NB4 (cell line): ENCODE results near the gene ILF2.
"Not testable (repeated sequence)": the region's sequence is repeated elsewhere in the genome, so short reads cannot be mapped to it uniquely, and the experiment has no call there.

ENCODE experiments used
- DNase-seq: peaks from one replicate; pipeline ENCODE4 v3.0.0; 2010; ENCODE audit warnings: low read depth
- H3K4me3 ChIP-seq: one replicate; pipeline ENCODE4 v1.5.1; 2011; ENCODE audit warnings: mild to moderate bottlenecking, low read depth, low read length, moderate library complexity
- MYC ChIP-seq: IDR thresholded peaks from 2 replicates; pipeline ENCODE4 v1.6.1; 2011; ENCODE audit warnings: low read depth, low read length
- POLR2A ChIP-seq: IDR thresholded peaks from 2 replicates; pipeline ENCODE4 v1.6.1; 2011; ENCODE audit warnings: mild to moderate bottlenecking; ENCODE audit not compliant: insufficient read length; ENCODE audit errors: extremely low read depth
- TF ChIP-seq, protein P1 (sequence below): IDR thresholded peaks from one replicate; pipeline ENCODE4 v1.5.1; 2012; ENCODE audit warnings: low read depth, low read length
- TF ChIP-seq, protein P2 (sequence below): IDR thresholded peaks from 2 replicates; pipeline ENCODE4 v1.6.1; 2011; ENCODE audit warnings: low read depth, low read length

The ILF2 gene

DNA sequence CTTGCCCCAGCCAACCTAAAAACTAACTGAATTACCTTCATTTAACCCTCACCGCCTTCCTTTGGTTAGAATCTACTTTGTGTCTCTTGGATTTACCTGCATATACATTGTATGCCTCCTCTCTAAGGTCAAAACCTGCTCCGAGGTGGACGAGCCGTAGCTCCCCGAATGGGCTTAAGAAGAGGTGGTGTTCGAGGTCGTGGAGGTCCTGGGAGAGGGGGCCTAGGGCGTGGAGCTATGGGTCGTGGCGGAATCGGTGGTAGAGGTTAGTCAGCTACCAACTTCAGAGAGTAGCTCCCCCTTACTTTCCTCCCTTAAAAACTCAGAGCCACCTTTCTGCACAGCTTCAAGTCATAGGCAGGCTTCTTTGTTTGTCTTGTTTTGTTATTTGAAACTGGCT lies 27.7 kb downstream of the ILF2 start:
- DNase-seq: no peak
- H3K4me3 ChIP-seq: no peak overlapping the region
- TF ChIP-seq MYC (no peak), POLR2A (no peak)
- TF ChIP-seq, protein P1, sequence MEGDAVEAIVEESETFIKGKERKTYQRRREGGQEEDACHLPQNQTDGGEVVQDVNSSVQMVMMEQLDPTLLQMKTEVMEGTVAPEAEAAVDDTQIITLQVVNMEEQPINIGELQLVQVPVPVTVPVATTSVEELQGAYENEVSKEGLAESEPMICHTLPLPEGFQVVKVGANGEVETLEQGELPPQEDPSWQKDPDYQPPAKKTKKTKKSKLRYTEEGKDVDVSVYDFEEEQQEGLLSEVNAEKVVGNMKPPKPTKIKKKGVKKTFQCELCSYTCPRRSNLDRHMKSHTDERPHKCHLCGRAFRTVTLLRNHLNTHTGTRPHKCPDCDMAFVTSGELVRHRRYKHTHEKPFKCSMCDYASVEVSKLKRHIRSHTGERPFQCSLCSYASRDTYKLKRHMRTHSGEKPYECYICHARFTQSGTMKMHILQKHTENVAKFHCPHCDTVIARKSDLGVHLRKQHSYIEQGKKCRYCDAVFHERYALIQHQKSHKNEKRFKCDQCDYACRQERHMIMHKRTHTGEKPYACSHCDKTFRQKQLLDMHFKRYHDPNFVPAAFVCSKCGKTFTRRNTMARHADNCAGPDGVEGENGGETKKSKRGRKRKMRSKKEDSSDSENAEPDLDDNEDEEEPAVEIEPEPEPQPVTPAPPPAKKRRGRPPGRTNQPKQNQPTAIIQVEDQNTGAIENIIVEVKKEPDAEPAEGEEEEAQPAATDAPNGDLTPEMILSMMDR: no peak
- TF ChIP-seq, protein P2, sequence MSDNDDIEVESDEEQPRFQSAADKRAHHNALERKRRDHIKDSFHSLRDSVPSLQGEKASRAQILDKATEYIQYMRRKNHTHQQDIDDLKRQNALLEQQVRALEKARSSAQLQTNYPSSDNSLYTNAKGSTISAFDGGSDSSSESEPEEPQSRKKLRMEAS: no peak

DNA sequence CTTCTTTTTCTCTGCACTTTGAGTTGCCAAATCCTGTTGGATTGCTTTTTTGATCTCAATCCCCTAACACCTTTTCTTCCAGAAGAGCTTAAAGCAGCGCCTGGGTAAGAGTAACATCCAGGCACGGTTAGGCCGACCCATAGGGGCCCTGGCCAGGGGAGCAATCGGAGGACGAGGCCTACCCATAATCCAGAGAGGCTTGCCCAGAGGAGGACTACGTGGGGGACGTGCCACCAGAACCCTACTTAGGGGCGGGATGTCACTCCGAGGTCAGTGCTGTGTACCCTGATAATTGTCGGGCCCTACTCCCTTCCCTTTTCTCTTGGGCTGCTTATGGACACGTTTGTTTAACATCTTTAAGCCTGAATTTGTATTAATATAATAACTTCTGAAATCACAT lies 28.6 kb downstream of the ILF2 start:
- DNase-seq: no peak
- H3K4me3 ChIP-seq: no peak overlapping the region
- TF ChIP-seq, protein P1: no peak
- TF ChIP-seq POLR2A: no peak
- TF ChIP-seq MYC: no peak
- TF ChIP-seq, protein P2: no peak

DNA sequence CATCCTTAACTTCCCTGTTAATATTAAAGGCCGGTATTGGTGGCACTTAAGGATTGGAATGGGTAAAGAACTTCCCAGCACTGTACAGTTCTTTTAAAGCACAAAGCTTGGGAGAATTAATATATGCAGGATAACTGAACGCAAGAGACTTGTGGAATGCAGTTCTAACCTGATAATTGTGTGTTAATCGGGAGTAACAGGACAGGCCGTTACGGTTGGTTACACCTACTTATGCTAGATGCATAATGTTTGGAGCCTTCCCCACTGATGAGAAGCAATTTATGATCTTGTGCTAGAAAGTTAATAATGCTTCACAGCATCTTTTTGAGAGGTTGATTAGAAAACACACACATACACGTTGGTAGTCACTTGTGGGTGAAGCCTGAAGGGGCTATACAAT lies 29.9 kb downstream of the ILF2 start:
- H3K4me3 ChIP-seq: no peak overlapping the region
- TF ChIP-seq, protein P2: no peak
- TF ChIP-seq MYC: no peak
- TF ChIP-seq, protein P1: no peak
- no peak for TF ChIP-seq POLR2A
- DNase-seq: no peak

DNA sequence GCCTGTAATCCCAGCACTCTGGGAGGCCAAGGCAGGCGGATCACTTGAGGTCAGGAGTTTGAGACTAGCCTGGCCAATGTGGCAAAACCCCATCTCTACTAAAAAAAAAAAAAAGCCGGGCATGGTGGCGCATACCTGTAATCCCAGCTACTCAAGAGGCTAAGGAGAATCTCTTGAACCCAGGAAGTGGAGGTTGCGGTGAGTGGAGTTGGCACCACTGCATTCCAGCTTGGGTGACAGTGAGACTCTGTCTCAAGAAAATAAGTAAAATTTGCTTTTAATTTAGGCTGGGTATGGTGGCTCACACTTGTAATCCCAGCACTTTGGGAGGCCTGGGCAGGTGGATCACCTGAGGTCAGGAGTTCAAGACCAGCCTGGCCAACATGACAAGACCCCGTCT lies 30.6 kb downstream of the ILF2 start:
- not testable (repeated sequence) for DNase-seq, H3K4me3 ChIP-seq

DNA sequence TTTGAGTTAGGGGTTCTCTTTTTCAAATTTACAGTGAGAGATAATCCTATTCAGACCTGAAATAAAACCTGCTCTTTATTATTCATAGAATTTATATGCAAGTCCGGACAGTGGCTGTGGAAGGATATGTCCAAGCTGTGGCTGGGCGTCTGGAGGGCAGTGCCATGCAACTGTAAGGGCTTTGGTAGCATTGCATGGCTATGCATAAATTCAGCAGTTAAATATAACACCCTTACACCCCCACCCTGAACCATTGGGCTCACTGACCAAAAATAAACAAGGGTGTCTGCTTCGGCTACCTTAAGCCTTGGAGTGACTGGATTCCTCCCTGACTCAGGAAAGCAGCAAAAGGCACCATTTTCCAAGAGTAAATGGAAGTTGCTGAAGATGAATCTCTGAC lies 31.5 kb downstream of the ILF2 start:
- no peak for TF ChIP-seq MYC
- no peak for TF ChIP-seq POLR2A
- TF ChIP-seq, protein P1: no peak
- TF ChIP-seq, protein P2: no peak
- no peak for DNase-seq
- H3K4me3 ChIP-seq: no peak overlapping the region

DNA sequence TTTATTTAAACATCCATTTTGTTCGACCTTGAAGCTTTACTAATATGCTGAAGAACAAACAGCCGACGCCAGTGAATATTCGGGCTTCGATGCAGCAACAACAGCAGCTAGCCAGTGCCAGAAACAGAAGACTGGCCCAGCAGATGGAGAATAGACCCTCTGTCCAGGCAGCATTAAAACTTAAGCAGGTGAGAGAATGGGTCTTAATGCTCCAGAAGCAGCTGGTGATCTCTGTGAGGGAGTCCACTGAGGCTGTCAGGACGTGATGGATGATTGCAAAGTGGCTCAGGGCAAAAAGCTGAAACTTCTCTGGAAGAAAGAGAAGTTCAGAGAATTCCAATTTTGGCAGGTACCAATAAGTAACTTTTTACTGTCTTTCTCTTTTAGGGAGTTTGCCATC lies 32.5 kb downstream of the ILF2 start:
- TF ChIP-seq, protein P2: no peak
- no peak for TF ChIP-seq MYC
- TF ChIP-seq, protein P1: no peak
- TF ChIP-seq POLR2A: no peak
- DNase-seq: no peak
- no peak overlapping the region for H3K4me3 ChIP-seq
